ENCODE data around the gene MAPKAPK5. TPM values are rescaled to one million over a fixed set of nuclear protein-coding genes. Genes with fewer than 3 reads are reported as not detected.
"Not testable (repeated sequence)": the region's sequence is repeated elsewhere in the genome, so short reads cannot be mapped to it uniquely, and the experiment has no call there.

The MAPKAPK5 gene
- total RNA-seq, 1 donor from 2014 or later, result 48.9 TPM

DNA sequence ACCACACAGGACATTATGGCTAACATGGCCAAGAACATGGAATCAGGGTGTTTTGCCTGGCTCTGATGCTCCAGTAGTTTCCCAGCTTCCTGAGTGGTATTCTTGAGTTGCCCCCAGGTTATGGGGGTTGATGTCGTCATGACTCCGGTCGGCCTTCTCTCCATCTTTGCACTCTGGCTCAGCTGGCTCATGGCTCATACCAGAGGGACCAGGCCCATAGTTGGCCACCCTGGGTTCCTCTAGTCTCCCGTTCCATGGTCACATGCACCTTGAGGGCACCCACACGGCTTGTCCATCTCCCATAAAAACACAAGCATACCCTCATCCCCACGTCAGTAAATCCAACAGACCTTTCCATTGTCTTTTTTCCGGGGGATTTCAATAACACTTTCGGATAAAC lies 23.7 kb upstream of the MAPKAPK5 start:
- H3K36me3 ChIP-seq, result no peaks in the 10 kb centered on the region
- DNase-seq (no peak), ATAC-seq (no peak)
- no peak overlapping the region for H3K27ac ChIP-seq
- no peak overlapping the region for H3K4me3 ChIP-seq
- intact Hi-C loops (cut with DNase I), result no loop called here
- H3K9me3 ChIP-seq, result no peaks in the 10 kb centered on the region
- no peaks in the 10 kb centered on the region for H3K27me3 ChIP-seq
- TF ChIP-seq, protein P1, sequence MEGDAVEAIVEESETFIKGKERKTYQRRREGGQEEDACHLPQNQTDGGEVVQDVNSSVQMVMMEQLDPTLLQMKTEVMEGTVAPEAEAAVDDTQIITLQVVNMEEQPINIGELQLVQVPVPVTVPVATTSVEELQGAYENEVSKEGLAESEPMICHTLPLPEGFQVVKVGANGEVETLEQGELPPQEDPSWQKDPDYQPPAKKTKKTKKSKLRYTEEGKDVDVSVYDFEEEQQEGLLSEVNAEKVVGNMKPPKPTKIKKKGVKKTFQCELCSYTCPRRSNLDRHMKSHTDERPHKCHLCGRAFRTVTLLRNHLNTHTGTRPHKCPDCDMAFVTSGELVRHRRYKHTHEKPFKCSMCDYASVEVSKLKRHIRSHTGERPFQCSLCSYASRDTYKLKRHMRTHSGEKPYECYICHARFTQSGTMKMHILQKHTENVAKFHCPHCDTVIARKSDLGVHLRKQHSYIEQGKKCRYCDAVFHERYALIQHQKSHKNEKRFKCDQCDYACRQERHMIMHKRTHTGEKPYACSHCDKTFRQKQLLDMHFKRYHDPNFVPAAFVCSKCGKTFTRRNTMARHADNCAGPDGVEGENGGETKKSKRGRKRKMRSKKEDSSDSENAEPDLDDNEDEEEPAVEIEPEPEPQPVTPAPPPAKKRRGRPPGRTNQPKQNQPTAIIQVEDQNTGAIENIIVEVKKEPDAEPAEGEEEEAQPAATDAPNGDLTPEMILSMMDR (IDR thresholded peaks at IDR 0.05), result no peak
- no peaks in the 10 kb centered on the region for H3K4me1 ChIP-seq

GRCh38 chr12:111819191-111820158 lies 22.6 kb upstream of the MAPKAPK5 start:
- Histone ChIP-seq H3K4me3 (no peak overlapping the region), H3K9me3 (no peaks in the 10 kb centered on the region), H3K4me1 (no peaks in the 10 kb centered on the region), H3K27ac (no peak overlapping the region), H3K36me3 (no peaks in the 10 kb centered on the region), H3K27me3 (no peaks in the 10 kb centered on the region)
- DNase-seq (no peak), ATAC-seq (no peak)
- TF ChIP-seq, protein P1 (IDR thresholded peaks at IDR 0.05), result no peak
- intact Hi-C loops (cut with DNase I), result no loop called here

DNA sequence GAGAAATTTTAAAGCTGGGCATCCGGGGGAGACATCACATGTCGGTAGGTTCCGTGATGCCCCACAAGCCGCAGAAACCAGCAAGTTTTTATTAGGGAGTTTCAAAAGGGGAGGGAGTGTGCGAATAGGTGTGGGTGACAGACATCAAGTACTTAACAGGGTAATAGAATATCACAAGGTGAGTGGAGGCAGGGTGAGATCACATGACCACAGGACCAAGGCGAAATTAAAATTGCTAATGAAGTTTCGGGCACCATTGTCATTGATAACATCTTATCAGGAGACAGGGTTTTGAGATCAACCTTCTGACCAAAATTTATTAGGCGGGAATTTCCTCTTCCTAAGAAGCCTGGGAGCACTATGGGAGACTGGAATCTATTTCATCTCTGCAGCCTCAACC lies 21.2 kb upstream of the MAPKAPK5 start:
- H3K36me3 ChIP-seq; ATAC-seq; H3K9me3 ChIP-seq; intact Hi-C loops (cut with DNase I); H3K4me3 ChIP-seq; H3K27me3 ChIP-seq; DNase-seq; H3K27ac ChIP-seq; H3K4me1 ChIP-seq: not testable (repeated sequence)

DNA sequence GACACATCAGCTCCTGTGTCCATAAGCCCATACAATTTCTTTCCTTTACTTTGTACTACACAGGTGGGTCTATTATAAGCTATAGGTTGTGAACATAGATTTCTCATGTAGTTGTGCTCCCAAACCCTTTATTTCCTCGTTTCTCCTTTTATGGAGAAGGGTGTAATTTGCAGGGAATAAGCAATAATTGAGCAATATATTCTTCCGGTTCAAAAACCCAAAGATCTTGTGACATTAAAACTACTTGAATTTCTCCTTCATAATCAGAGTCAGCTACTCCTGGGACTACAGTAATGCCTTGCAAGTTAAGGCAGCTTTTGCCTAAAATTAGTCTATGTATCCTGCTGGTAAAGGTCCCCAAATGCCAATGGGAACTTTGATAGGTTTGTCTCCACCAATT lies 19.1 kb upstream of the MAPKAPK5 start:
- DNase-seq (no peak), ATAC-seq (no peak)
- intact Hi-C loops (cut with DNase I), result no loop called here
- peak overlapping the region; percentile 69 for H3K27ac ChIP-seq
- no peaks in the 10 kb centered on the region for H3K36me3 ChIP-seq
- H3K27me3 ChIP-seq, result no peaks in the 10 kb centered on the region
- H3K9me3 ChIP-seq, result no peaks in the 10 kb centered on the region
- no peaks in the 10 kb centered on the region for H3K4me1 ChIP-seq
- H3K4me3 ChIP-seq, result no peak overlapping the region
- TF ChIP-seq, protein P1 (IDR thresholded peaks at IDR 0.05), result no peak

DNA sequence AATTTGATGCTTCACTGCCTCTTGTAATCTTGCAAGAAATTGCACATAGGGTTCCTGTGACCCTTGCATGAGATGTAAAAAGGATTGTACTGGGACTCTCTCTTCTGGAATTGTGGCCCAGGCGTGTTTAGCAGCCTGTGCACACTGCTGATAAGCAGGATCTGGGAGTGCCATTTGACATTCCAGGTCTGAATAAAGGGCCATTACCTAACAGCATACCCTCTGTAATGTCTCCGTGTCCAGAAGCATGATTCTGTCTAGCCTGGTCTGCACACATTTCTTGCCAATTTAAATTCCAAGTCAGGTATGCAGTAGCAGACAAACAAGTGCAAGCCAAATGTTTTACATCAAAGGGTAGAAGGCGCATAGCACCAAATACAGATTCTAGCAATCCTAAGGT lies 18.1 kb upstream of the MAPKAPK5 start:
- H3K4me1 ChIP-seq, result no peaks in the 10 kb centered on the region
- H3K27me3 ChIP-seq, result no peaks in the 10 kb centered on the region
- ATAC-seq (peak; percentile 84), DNase-seq (no peak)
- H3K4me3 ChIP-seq, result no peak overlapping the region
- H3K9me3 ChIP-seq, result no peaks in the 10 kb centered on the region
- peak overlapping the region; percentile 24 for H3K27ac ChIP-seq
- intact Hi-C loops (cut with DNase I), result no loop called here
- TF ChIP-seq, protein P1 (IDR thresholded peaks at IDR 0.05), result no peak
- H3K36me3 ChIP-seq, result no peaks in the 10 kb centered on the region

DNA sequence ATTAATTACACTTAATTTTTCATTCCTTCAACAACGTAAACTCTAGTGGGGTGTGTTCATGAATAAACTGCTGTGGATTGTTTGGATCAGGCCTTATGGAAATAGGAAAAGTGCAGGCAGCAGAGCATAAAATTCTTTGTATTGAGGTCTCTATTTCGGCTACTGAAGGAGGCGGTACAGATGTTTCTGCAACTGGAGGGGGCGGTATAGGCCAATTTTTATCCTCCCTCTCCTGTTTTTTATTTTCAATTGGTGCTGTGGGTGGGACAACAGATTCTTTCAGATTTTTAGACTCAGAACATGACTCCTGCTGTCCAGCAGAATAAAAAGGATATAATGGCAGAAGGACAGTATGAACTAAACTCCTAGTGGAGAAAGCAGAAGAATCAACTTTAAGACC lies 17.7 kb upstream of the MAPKAPK5 start:
- ATAC-seq, result not testable (repeated sequence)

More for the DNA sequence above, 17.7 kb upstream of the MAPKAPK5 start:
- H3K9me3 ChIP-seq; intact Hi-C loops (cut with DNase I); H3K4me3 ChIP-seq; H3K27me3 ChIP-seq; DNase-seq; H3K4me1 ChIP-seq; H3K36me3 ChIP-seq: not testable (repeated sequence)
- TF ChIP-seq, protein P1 (IDR thresholded peaks at IDR 0.05), result peak; percentile 41
- H3K27ac ChIP-seq, result peak overlapping the region; percentile 24
